Mucosa of stomach (tissue), 1 donor: ENCODE results near the gene PEF1.

ENCODE experiments used
- H3K27me3 ChIP-seq: one replicate; pipeline ENCODE4 v1.7.0; 2013; ENCODE audit warnings: mild to moderate bottlenecking, low read length; ENCODE audit not compliant: control insufficient read depth, insufficient read depth
- H3K36me3 ChIP-seq: one replicate; pipeline ENCODE4 v1.7.0; 2013; ENCODE audit warnings: low read length; ENCODE audit not compliant: control insufficient read depth, insufficient read depth
- H3K4me1 ChIP-seq: one replicate; pipeline ENCODE4 v1.7.0; 2013; ENCODE audit warnings: mild to moderate bottlenecking, low read length; ENCODE audit not compliant: control insufficient read depth, insufficient read depth
- H3K4me3 ChIP-seq: one replicate; pipeline ENCODE4 v1.7.0; 2013; ENCODE audit warnings: low read length
- H3K9ac ChIP-seq: one replicate; pipeline ENCODE4 v1.7.0; 2013; ENCODE audit warnings: mild to moderate bottlenecking, low read length, moderate library complexity
- H3K9me3 ChIP-seq: one replicate; pipeline ENCODE4 v1.7.0; 2013; ENCODE audit warnings: mild to moderate bottlenecking, low read length, moderate library complexity; ENCODE audit not compliant: control insufficient read depth
- donor health status: Pancreatic carcinoma.

PEF1 gene

GRCh38 chr1:31679676-31680230 lies 35.1 kb upstream of the PEF1 start:
- Histone ChIP-seq H3K4me3 (no peak overlapping the region), H3K36me3 (no peaks in the 10 kb centered on the region), H3K27me3 (no peaks in the 10 kb centered on the region), H3K4me1 (peaks cover 5% of the 10 kb centered on the region), H3K9me3 (no peaks in the 10 kb centered on the region), H3K9ac (no peak overlapping the region)

GRCh38 chr1:31679091-31679490 lies 34.4 kb upstream of the PEF1 start:
- Histone ChIP-seq H3K4me3 (no peak overlapping the region), H3K36me3 (no peaks in the 10 kb centered on the region), H3K27me3 (no peaks in the 10 kb centered on the region), H3K9me3 (no peaks in the 10 kb centered on the region), H3K4me1 (peaks cover 5% of the 10 kb centered on the region), H3K9ac (no peak overlapping the region)

- no peaks in the 10 kb centered on the region for H3K27me3 ChIP-seq
- H3K4me3 ChIP-seq = no peak overlapping the region
- H3K9ac ChIP-seq = no peak overlapping the region
- no peaks in the 10 kb centered on the region for H3K9me3 ChIP-seq
- peaks cover 5% of the 10 kb centered on the region for H3K4me1 ChIP-seq
- H3K36me3 ChIP-seq = no peaks in the 10 kb centered on the region
Measured at GRCh38 chr1:31678681-31679080, 34.0 kb upstream of the PEF1 start.

- Histone ChIP-seq H3K4me3 (no peak overlapping the region), H3K27me3 (no peaks in the 10 kb centered on the region), H3K9ac (no peak overlapping the region), H3K4me1 (peaks cover 5% of the 10 kb centered on the region), H3K9me3 (no peaks in the 10 kb centered on the region), H3K36me3 (no peaks in the 10 kb centered on the region)
Measured at GRCh38 chr1:31677949-31678348, 33.3 kb upstream of the PEF1 start.

DNA sequence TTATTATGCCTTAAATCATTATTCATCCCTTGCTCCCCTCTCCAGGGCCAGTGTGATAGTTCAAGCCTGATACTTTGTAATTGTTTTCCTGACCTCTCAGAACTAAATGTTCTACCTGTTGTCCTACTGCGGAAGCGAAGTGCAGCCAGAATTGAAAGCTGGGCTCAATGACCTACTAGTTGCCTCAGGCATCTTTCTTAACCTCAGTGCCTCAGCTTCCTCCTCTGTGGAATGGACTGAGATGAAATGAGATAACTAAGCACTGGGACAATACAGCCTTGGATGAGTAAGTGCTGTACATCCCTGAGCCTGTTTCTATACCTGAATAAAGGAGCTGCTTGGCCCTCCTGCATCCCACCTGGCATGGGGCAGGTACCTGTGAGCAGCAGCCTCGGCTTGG lies 32.7 kb upstream of the PEF1 start:
- H3K36me3 ChIP-seq = no peaks in the 10 kb centered on the region
- H3K9me3 ChIP-seq = no peaks in the 10 kb centered on the region
- H3K27me3 ChIP-seq = no peaks in the 10 kb centered on the region
- H3K9ac ChIP-seq = no peak overlapping the region
- H3K4me1 ChIP-seq = peaks cover 5% of the 10 kb centered on the region
- no peak overlapping the region for H3K4me3 ChIP-seq

- Histone ChIP-seq H3K4me1 (peaks cover 10% of the 10 kb centered on the region), H3K27me3 (peaks cover 2% of the 10 kb centered on the region), H3K36me3 (no peaks in the 10 kb centered on the region), H3K4me3 (no peak overlapping the region), H3K9ac (no peak overlapping the region), H3K9me3 (no peaks in the 10 kb centered on the region)
Measured at GRCh38 chr1:31675756-31676155, 31.1 kb upstream of the PEF1 start.

- no peaks in the 10 kb centered on the region for H3K36me3 ChIP-seq
- H3K4me3 ChIP-seq = no peak overlapping the region
- peaks cover 16% of the 10 kb centered on the region for H3K4me1 ChIP-seq
- no peaks in the 10 kb centered on the region for H3K9me3 ChIP-seq
- no peak overlapping the region for H3K9ac ChIP-seq
- peaks cover 5% of the 10 kb centered on the region for H3K27me3 ChIP-seq
Measured at GRCh38 chr1:31675161-31675560, 30.5 kb upstream of the PEF1 start.

DNA sequence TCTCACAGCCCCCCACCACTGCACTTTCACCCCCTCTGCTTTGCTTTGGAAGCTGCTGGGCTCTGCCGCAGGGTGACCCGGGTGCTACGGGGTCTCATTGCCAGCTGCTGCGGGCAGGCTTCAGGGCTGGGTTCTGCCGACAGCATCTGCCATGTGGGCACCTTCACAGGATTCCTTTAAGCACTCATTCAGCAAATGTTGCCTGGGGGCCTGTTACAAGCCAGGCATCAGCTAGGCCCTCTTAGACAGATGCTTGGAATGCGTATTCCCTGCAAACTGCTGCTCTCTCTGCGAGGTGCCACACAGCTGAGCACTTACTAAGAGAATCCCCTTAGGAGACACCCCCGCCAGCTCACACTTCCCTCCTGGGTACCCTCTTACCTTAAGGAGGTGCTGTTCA lies 29.9 kb upstream of the PEF1 start:
- Histone ChIP-seq H3K9ac (no peak overlapping the region), H3K4me3 (no peak overlapping the region), H3K27me3 (peaks cover 5% of the 10 kb centered on the region), H3K4me1 (peaks cover 21% of the 10 kb centered on the region), H3K9me3 (no peaks in the 10 kb centered on the region), H3K36me3 (no peaks in the 10 kb centered on the region)

DNA sequence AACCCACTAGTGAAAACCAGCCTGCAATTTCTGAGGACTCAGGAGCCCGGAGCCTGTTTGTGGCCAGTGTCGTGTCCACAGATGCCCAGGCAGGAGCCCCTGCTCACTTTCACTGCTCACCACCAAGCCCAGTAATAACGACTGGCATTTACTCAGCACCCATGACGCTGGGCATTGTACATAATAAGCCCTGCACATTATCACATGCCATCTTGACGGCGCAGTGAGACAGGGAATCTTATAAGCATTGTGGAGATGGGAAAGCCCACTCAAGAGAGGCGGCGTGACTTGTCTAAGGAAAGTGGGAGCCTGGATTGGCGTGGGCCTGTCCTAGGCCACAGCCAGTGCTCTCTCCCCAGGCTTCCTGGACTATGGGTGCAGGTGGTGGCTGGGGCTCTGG lies 28.8 kb upstream of the PEF1 start:
- no peak overlapping the region for H3K4me3 ChIP-seq
- H3K27me3 ChIP-seq = peaks cover 5% of the 10 kb centered on the region
- H3K4me1 ChIP-seq = peaks cover 32% of the 10 kb centered on the region
- no peak overlapping the region for H3K9ac ChIP-seq
- H3K36me3 ChIP-seq = no peaks in the 10 kb centered on the region
- H3K9me3 ChIP-seq = no peaks in the 10 kb centered on the region

GRCh38 chr1:31672986-31673385 lies 28.3 kb upstream of the PEF1 start:
- Histone ChIP-seq H3K27me3 (peaks cover 5% of the 10 kb centered on the region), H3K36me3 (no peaks in the 10 kb centered on the region), H3K4me1 (peaks cover 32% of the 10 kb centered on the region), H3K9ac (no peak overlapping the region), H3K4me3 (no peak overlapping the region), H3K9me3 (no peaks in the 10 kb centered on the region)

DNA sequence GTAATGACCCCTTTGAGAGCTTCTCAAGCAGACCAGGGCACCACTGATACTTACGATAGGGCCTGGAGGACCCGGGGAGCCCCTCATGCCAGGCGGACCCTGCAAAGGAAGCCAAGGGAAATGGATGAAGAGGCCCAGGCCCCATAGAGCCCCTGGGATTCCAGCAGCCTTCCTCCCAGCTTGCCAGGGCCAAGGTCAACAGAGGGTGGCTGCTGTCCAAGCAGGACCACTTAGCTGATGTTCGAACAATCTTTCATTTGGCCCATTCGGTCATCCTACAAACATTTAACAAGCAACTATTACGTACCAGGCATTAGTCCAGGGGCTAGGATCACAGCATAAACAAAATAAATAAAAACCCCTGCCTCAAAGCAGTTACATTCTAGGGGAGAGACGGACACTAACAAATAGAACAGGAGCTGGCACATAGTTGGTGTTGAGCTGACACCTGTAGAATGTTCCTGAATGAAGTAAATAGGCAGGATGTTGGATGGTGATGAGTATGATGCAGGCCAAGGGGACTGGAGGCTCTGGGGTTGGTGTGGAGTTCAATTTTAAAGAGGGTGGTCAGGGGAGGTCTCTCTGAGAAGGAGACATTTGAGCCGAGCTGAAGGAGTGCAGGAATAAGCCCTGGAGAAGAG lies 27.0 kb upstream of the PEF1 start:
- H3K4me3 ChIP-seq = no peak overlapping the region
- no peaks in the 10 kb centered on the region for H3K36me3 ChIP-seq
- no peaks in the 10 kb centered on the region for H3K9me3 ChIP-seq
- peaks cover 43% of the 10 kb centered on the region for H3K4me1 ChIP-seq
- H3K9ac ChIP-seq = no peak overlapping the region
- peaks cover 5% of the 10 kb centered on the region for H3K27me3 ChIP-seq

GRCh38 chr1:31671147-31671546 lies 26.5 kb upstream of the PEF1 start:
- Histone ChIP-seq H3K36me3 (no peaks in the 10 kb centered on the region), H3K4me1 (peaks cover 46% of the 10 kb centered on the region), H3K4me3 (no peak overlapping the region), H3K9ac (no peak overlapping the region), H3K27me3 (peaks cover 5% of the 10 kb centered on the region), H3K9me3 (no peaks in the 10 kb centered on the region)

- peaks cover 5% of the 10 kb centered on the region for H3K27me3 ChIP-seq
- no peaks in the 10 kb centered on the region for H3K36me3 ChIP-seq
- H3K9me3 ChIP-seq = no peaks in the 10 kb centered on the region
- H3K4me3 ChIP-seq = no peak overlapping the region
- H3K9ac ChIP-seq = peak overlapping the region; percentile 61
- H3K4me1 ChIP-seq = peaks cover 48% of the 10 kb centered on the region
Measured at GRCh38 chr1:31670593-31670964, 25.9 kb upstream of the PEF1 start.
